ENCODE data around the gene TSPAN1. TPM values are rescaled to one million over a fixed set of nuclear protein-coding genes. Genes with fewer than 3 reads are reported as not detected.
"Not testable (repeated sequence)": the region's sequence is repeated elsewhere in the genome, so short reads cannot be mapped to it uniquely, and the experiment has no call there.

Gene TSPAN1
- total and polyA plus RNA-seq, 12 donors: 0.39 to 44.6 (median 7.6) TPM

GRCh38 chr1:46221749-46222148 lies 46.9 kb downstream of the TSPAN1 start:
- no peak overlapping the region for H3K4me3 ChIP-seq
- H3K27me3 ChIP-seq: no peaks in the 10 kb centered on the region
- no peaks in the 10 kb centered on the region for H3K9me3 ChIP-seq (replicated peaks in 1 of 3)
- H3K4me1 ChIP-seq (replicated peaks in 1 of 2): peaks cover 0 to 4% of the 10 kb centered on the region in 2 donors
- intact Hi-C loops (cut with DNase I): no loop called here
- peak in 5 of 7 donors; percentile 30 to 58 (median 39) for DNase-seq
- H3K27ac ChIP-seq: no peak overlapping the region
- 31 to 58% (median 32%) methylated on average over 3 to 4 of the region's 4 CpGs for WGBS, 4 donors
- no peaks in the 10 kb centered on the region for H3K36me3 ChIP-seq (replicated peaks in 1 of 2)
- TF ChIP-seq CTCF (IDR thresholded peaks at IDR 0.05): no peak

GRCh38 chr1:46223055-46223454 lies 48.2 kb downstream of the TSPAN1 start:
- H3K36me3 ChIP-seq (replicated peaks in 1 of 2); intact Hi-C loops (cut with DNase I); H3K27me3 ChIP-seq; DNase-seq; H3K27ac ChIP-seq; H3K4me3 ChIP-seq; H3K4me1 ChIP-seq (replicated peaks in 1 of 2); H3K9me3 ChIP-seq (replicated peaks in 1 of 3): not testable (repeated sequence)
- WGBS, 4 donors: 71 to 75% (median 73%) methylated on average over 11 of the region's 11 CpGs

- H3K9me3 ChIP-seq (replicated peaks in 1 of 3): no peaks in the 10 kb centered on the region
- 3 to 18% (median 14%) methylated on average over 4 to 6 of the region's 6 CpGs for WGBS, 4 donors
- TF ChIP-seq CTCF (IDR thresholded peaks at IDR 0.05): peak; percentile 85 to 93 (median 92)
- no peak for TF ChIP-seq POLR2A (IDR thresholded peaks at IDR 0.05)
- peaks cover 0 to 4% of the 10 kb centered on the region in 2 donors for H3K4me1 ChIP-seq (replicated peaks in 1 of 2)
- H3K27ac ChIP-seq: peak overlapping the region in 1 of 5 donors; percentile 52
- peak; percentile 68 to 93 (median 85) for DNase-seq
- H3K36me3 ChIP-seq (replicated peaks in 1 of 2): no peaks in the 10 kb centered on the region
- no peaks in the 10 kb centered on the region for H3K27me3 ChIP-seq
- intact Hi-C loops (cut with DNase I): no loop called here
- H3K4me3 ChIP-seq: no peak overlapping the region
These were observed 48.6 kb downstream of the TSPAN1 start for GRCh38 chr1:46223472-46223943.

- H3K9me3 ChIP-seq (replicated peaks in 1 of 3): no peaks in the 10 kb centered on the region
- H3K27me3 ChIP-seq: no peaks in the 10 kb centered on the region
- H3K4me1 ChIP-seq (replicated peaks in 1 of 2): peaks cover 0 to 4% of the 10 kb centered on the region in 2 donors
- DNase-seq: no peak
- no peak overlapping the region for H3K27ac ChIP-seq
- WGBS, 4 donors: 86 to 97% (median 87%) methylated on average over 4 of the region's 4 CpGs
- TF ChIP-seq CTCF (IDR thresholded peaks at IDR 0.05): no peak
- TF ChIP-seq POLR2A (IDR thresholded peaks at IDR 0.05): no peak
- H3K4me3 ChIP-seq: no peak overlapping the region
- H3K36me3 ChIP-seq (replicated peaks in 1 of 2): no peaks in the 10 kb centered on the region
- intact Hi-C loops (cut with DNase I): no loop called here
These were observed 50.1 kb downstream of the TSPAN1 start for GRCh38 chr1:46224966-46225365.

- H3K4me1 ChIP-seq (replicated peaks in 1 of 2); H3K36me3 ChIP-seq (replicated peaks in 1 of 2); H3K9me3 ChIP-seq (replicated peaks in 1 of 3); H3K4me3 ChIP-seq; DNase-seq; H3K27ac ChIP-seq; intact Hi-C loops (cut with DNase I); H3K27me3 ChIP-seq: not testable (repeated sequence)
- 92 to 96% (median 94%) methylated on average over 3 of the region's 3 CpGs for WGBS, 4 donors
These were observed 56.3 kb downstream of the TSPAN1 start for GRCh38 chr1:46231231-46231630.

Small RNA genes lying within 50 kb of the gene (small RNA-seq; reads per million reads assigned to genes)
- 0 reads per million in 2 donors for gene AL672043.1

Other genes with a start within 250 kb of the TSPAN1 start
- 10 to 100 TPM in 8 of 9 donors, 1 to 10 TPM in 1; 6.5 to 47.3 (median 21.5) TPM for gene PIK3R3, start 42.5 kb upstream of the TSPAN1 start, total RNA-seq
- 10 to 100 TPM; 11.1 to 25.4 (median 16.7) TPM for gene PIK3R3, start 42.5 kb upstream of the TSPAN1 start, polyA plus RNA-seq
- gene P3R3URF, start 1.4 kb downstream of the TSPAN1 start, total RNA-seq: not detected
- gene P3R3URF, start 1.4 kb downstream of the TSPAN1 start, polyA plus RNA-seq: not detected
- gene POMGNT1, start 23.3 kb downstream of the TSPAN1 start, total RNA-seq: 100 to 1,000 TPM in 3 of 9 donors, 10 to 100 TPM in 6; 44.6 to 132 (median 84.2) TPM
- 100 to 1,000 TPM in 2 of 3 donors, 10 to 100 TPM in 1; 73.0 to 149 (median 101) TPM for gene POMGNT1, start 23.3 kb downstream of the TSPAN1 start, polyA plus RNA-seq
- gene LURAP1, start 28.2 kb downstream of the TSPAN1 start, total RNA-seq: 10 to 100 TPM in 1 of 9 donors, 1 to 10 TPM in 8; 4.4 to 10.0 (median 8.9) TPM
- gene LURAP1, start 28.2 kb downstream of the TSPAN1 start, polyA plus RNA-seq: 1 to 10 TPM; 3.3 to 7.4 (median 5.0) TPM
- gene RAD54L, start 72.7 kb downstream of the TSPAN1 start, total RNA-seq: 1 to 10 TPM in 4 of 9 donors, under 1 TPM in 3, not detected in 2; 0.49 to 3.5 (median 1.1) TPM
- gene RAD54L, start 72.7 kb downstream of the TSPAN1 start, polyA plus RNA-seq: 1 to 10 TPM; 1.3 to 2.1 (median 1.9) TPM
- gene LRRC41, start 128.5 kb downstream of the TSPAN1 start, total RNA-seq: 10 to 100 TPM; 64.5 to 95.8 (median 70.1) TPM
- gene LRRC41, start 128.5 kb downstream of the TSPAN1 start, polyA plus RNA-seq: 10 to 100 TPM; 38.5 to 43.2 (median 41.5) TPM
- gene UQCRH, start 128.6 kb downstream of the TSPAN1 start, total RNA-seq: 100 to 1,000 TPM; 118 to 317 (median 169) TPM
- gene UQCRH, start 128.6 kb downstream of the TSPAN1 start, polyA plus RNA-seq: 100 to 1,000 TPM; 174 to 256 (median 245) TPM
- 10 to 100 TPM; 26.0 to 46.1 (median 40.3) TPM for gene NSUN4, start 165.7 kb downstream of the TSPAN1 start, total RNA-seq
- 10 to 100 TPM; 13.8 to 37.6 (median 17.0) TPM for gene NSUN4, start 165.7 kb downstream of the TSPAN1 start, polyA plus RNA-seq
- gene FAAH, start 219.2 kb downstream of the TSPAN1 start, total RNA-seq: 10 to 100 TPM; 14.7 to 53.8 (median 38.6) TPM
- 100 to 1,000 TPM in 1 of 3 donors, 10 to 100 TPM in 2; 12.0 to 162 (median 89.0) TPM for gene FAAH, start 219.2 kb downstream of the TSPAN1 start, polyA plus RNA-seq

Data from adrenal gland (tissue), 12 donors.